HepG2 (cell line): Measurements from ENCODE around the gene COCH. TPM values are rescaled to one million over a fixed set of nuclear protein-coding genes. Genes with fewer than 3 reads are reported as not detected.

Experiments used
- ATAC-seq: fragments of 200-7000 bp; cut with Tn5 transposase; 3 replicates; pipeline ENCODE4 v1.9.1; 2020; ENCODE audit warnings: mild to moderate bottlenecking, moderate library complexity
- BruUV-seq: library from RNA; stranded (reverse); fragments of 400-500 nt; replicated peaks from 2 replicates; lab custom pipeline; 2021; lab: Mats Ljungman, UMichigan
- CTCF ChIA-PET: fragments of 300-600 bp; formaldehyde crosslinking; extraction: SDS; loops from one replicate; lab custom pipeline; 2021; ENCODE audit warnings: low total read pairs, inconsistent platforms, low intra/inter-chr PET ratio; lab: Yijun Ruan, JAX
- POLR2A ChIA-PET: fragments of 350-600 bp; sonication (Branson Sonifier 250); formaldehyde crosslinking; loops from one replicate; lab custom pipeline; 2020; ENCODE audit warnings: antibody characterized with exemption, inconsistent platforms; lab: Yijun Ruan, JAX
- DNase-seq: peaks from one replicate; pipeline ENCODE4 v3.0.0-alpha.2; 2015; ENCODE audit warnings: low spot score
- FAIRE-seq: peaks from 3 replicates; lab custom pipeline; 2011; peaks lifted over from hg19 to GRCh38; lab: Jason Lieb, UNC
- H2AFZ ChIP-seq: one replicate; pipeline ENCODE4 v1.6.1; 2011; ENCODE audit warnings: low read length, inconsistent platforms
- H3K27ac ChIP-seq: fragments of 300-600 bp; 3 replicates; pipeline ENCODE4 v1.8.0; 2011; ENCODE audit warnings: mixed run types, mild to moderate bottlenecking, mixed read lengths, low read length, inconsistent platforms; ENCODE audit not compliant: insufficient read depth; ENCODE audit errors: extremely low read length
- H3K27me3 ChIP-seq, 2 experiments: fragments of 200-600 bp in 1 of 2; 2 replicates in 1 of 2; 3 replicates in 1 of 2; pipeline versions ENCODE4 v1.6.0 to v1.8.0; 2011; ENCODE audit warnings: low read length in 2 of 2, mild to moderate bottlenecking in 2 of 2, moderate library complexity in 2 of 2, inconsistent platforms in 1 of 2; ENCODE audit not compliant: insufficient read depth in 2 of 2, control insufficient read depth in 1 of 2
- H3K36me3 ChIP-seq, 2 experiments: fragments of 200-600 bp in 1 of 2; replicated peaks in 1 of 2; 2 replicates in 1 of 2; 3 replicates in 1 of 2; pipeline versions ENCODE4 v1.5.1 to v1.8.0; 2011; ENCODE audit warnings: low read length in 2 of 2, inconsistent platforms in 1 of 2; ENCODE audit not compliant: insufficient read depth in 2 of 2, control insufficient read depth in 1 of 2
- H3K4me1 ChIP-seq: 2 replicates; pipeline ENCODE4 v1.5.1; 2012; ENCODE audit warnings: low read length, inconsistent platforms; ENCODE audit not compliant: insufficient read depth
- H3K4me2 ChIP-seq: 2 replicates; pipeline ENCODE4 v1.6.0; 2011; ENCODE audit warnings: low read depth, low read length, inconsistent platforms
- H3K4me3 ChIP-seq, 3 experiments: fragments of 200-600 bp in 1 of 3; sonication (generic), shearing (Covaris generic) in 1 of 3; replicated peaks in 1 of 3; 2 replicates each; pipeline ENCODE4 v1.5.1; 2011 to 2016; ENCODE audit warnings: low read length in 3 of 3, inconsistent platforms in 2 of 3, low read depth in 2 of 3, mild to moderate bottlenecking in 2 of 3, control low read depth in 1 of 3, mixed read lengths in 1 of 3; ENCODE audit not compliant: insufficient read depth in 1 of 3
- H3K79me2 ChIP-seq: one replicate; pipeline ENCODE4 v1.6.1; 2011; ENCODE audit warnings: low read length, inconsistent platforms; ENCODE audit not compliant: insufficient read depth
- H3K9ac ChIP-seq: 2 replicates; pipeline ENCODE4 v1.6.0; 2011; ENCODE audit warnings: mild to moderate bottlenecking, low read depth, low read length, inconsistent platforms; ENCODE audit not compliant: insufficient read depth
- H3K9me3 ChIP-seq: 2 replicates; pipeline ENCODE4 v1.5.1; 2012; ENCODE audit warnings: mild to moderate bottlenecking, low read length
- H4K20me1 ChIP-seq: 2 replicates; pipeline ENCODE4 v1.6.0; 2011; ENCODE audit warnings: inconsistent platforms, mild to moderate bottlenecking, low read length, moderate library complexity; ENCODE audit not compliant: insufficient read depth
- CAMTA2 ChIP-seq: sonication (generic); formaldehyde crosslinking; IDR thresholded peaks from 2 replicates; pipeline ENCODE4 v1.4.0; 2020; ENCODE audit warnings: mild to moderate bottlenecking, missing genetic modification reagents, borderline replicate concordance
- CBX5 ChIP-seq: sonication (generic); formaldehyde crosslinking; IDR thresholded peaks from 2 replicates; pipeline ENCODE4 v1.4.0; 2020; ENCODE audit warnings: missing genetic modification reagents, borderline replicate concordance
- FLYWCH1 ChIP-seq: sonication (generic); formaldehyde crosslinking; IDR thresholded peaks from 2 replicates; pipeline ENCODE4 v1.8.1; 2023; ENCODE audit warnings: mild to moderate bottlenecking, missing genetic modification reagents
- HNRNPUL1 ChIP-seq: fragments of 200-400 bp; formaldehyde crosslinking; IDR thresholded peaks from 2 replicates; pipeline ENCODE4 v1.6.1; 2017; ENCODE audit warnings: low read depth, mild to moderate bottlenecking, low read length, moderate library complexity
- JUNB ChIP-seq: sonication (generic); formaldehyde crosslinking; IDR thresholded peaks from 2 replicates; pipeline ENCODE4 v1.8.0; 2022; ENCODE audit warnings: missing genetic modification reagents, mild to moderate bottlenecking, borderline replicate concordance
- KLF13 ChIP-seq: sonication (generic); formaldehyde crosslinking; IDR thresholded peaks from 2 replicates; pipeline ENCODE4 v1.4.0; 2020; ENCODE audit warnings: mild to moderate bottlenecking, missing genetic modification reagents
- MEF2D ChIP-seq: sonication (generic); formaldehyde crosslinking; IDR thresholded peaks from 2 replicates; pipeline ENCODE4 v1.5.1; 2020; ENCODE audit warnings: mild to moderate bottlenecking, missing genetic modification reagents
- NR1H2 ChIP-seq: sonication (generic); formaldehyde crosslinking; IDR thresholded peaks from 2 replicates; pipeline ENCODE4 v1.8.1; 2022; ENCODE audit warnings: low read depth, missing genetic modification reagents, borderline replicate concordance
- SMAD1 ChIP-seq: sonication (generic); formaldehyde crosslinking; IDR thresholded peaks from 2 replicates; pipeline ENCODE4 v1.4.0; 2020; ENCODE audit warnings: missing genetic modification reagents, low read depth, mild to moderate bottlenecking, borderline replicate concordance
- TEAD3 ChIP-seq: optimal IDR thresholded peaks from 2 replicates; pipeline ENCODE3; 2016; ENCODE audit warnings: borderline replicate concordance
- ZNF101 ChIP-seq: sonication (generic); formaldehyde crosslinking; IDR thresholded peaks from 2 replicates; pipeline ENCODE4 v1.4.0; 2020; ENCODE audit warnings: mild to moderate bottlenecking, low read depth, missing genetic modification reagents, borderline replicate concordance
- WGBS: methylation state at CpG from one replicate; pipeline ENCODE4 v1.1.6; 2017; ENCODE audit warnings: low lambda C conversion rate; 5-methylcytosine and 5-hydroxymethylcytosine counted together
- in situ Hi-C: cut with HindIII; loops from 2 replicates; pipeline ENCODE4 v1.10.0; 2017; ENCODE audit warnings: low pct_unique_long_range_greater_than_20kb; ENCODE audit not compliant: extremely low pct_ligation_motif_present
- intact Hi-C: fragments of 100-400 bp; cut with micrococcal nuclease; formaldehyde crosslinking; loops from one replicate; pipeline ENCODE4 v1.10.0; 2022; ENCODE audit not compliant: unreplicated experiment
- polyA plus RNA-seq, 8 experiments: library from polyadenylated mRNA; depleted of rRNA in 3 of 8; stranded (reverse) in 7 of 8; unstranded in 1 of 8; fragments of >200 nt; fragmentation: Illumina TruSeq in 4 of 8; extraction: Trizol in 4 of 8; gene quantifications; 2 replicates each; pipeline versions ENCODE4 v1.2.1 to v1.2.3, GENCODE V29; 2011 to 2016; ENCODE audit warnings: low read depth in 4 of 8, missing spikeins in 1 of 8, mixed read lengths in 1 of 8; ENCODE audit not compliant: insufficient read depth in 1 of 8
- total RNA-seq, 5 experiments: library from RNA; depleted of rRNA; stranded (reverse); fragments of >200 nt; fragmentation: Illumina TruSeq; extraction: Trizol; gene quantifications; 2 replicates each; pipeline ENCODE4 v1.2.3, GENCODE V29; 2016; ENCODE audit warnings: low read depth in 1 of 5
- TF ChIP-seq, protein P1 (sequence below): IDR thresholded peaks from 2 replicates; pipeline ENCODE4 v1.6.1; 2016; ENCODE audit warnings: missing biosample characterization, missing genetic modification reagents, low read depth
- TF ChIP-seq, protein P2 (sequence below): sonication (generic); formaldehyde crosslinking; IDR thresholded peaks from 2 replicates; pipeline ENCODE4 v1.8.0; 2022; ENCODE audit warnings: mild to moderate bottlenecking, missing genetic modification reagents, borderline replicate concordance
- TF ChIP-seq, protein P3 (sequence below): sonication (generic); formaldehyde crosslinking; IDR thresholded peaks from 2 replicates; pipeline ENCODE4 v1.8.0; 2022; ENCODE audit warnings: missing genetic modification reagents, mild to moderate bottlenecking, moderate library complexity, borderline replicate concordance
- TF ChIP-seq, protein P4 (sequence below): sonication (generic); formaldehyde crosslinking; IDR thresholded peaks from 2 replicates; pipeline ENCODE4 v1.4.0; 2020; ENCODE audit warnings: missing genetic modification reagents
- TF ChIP-seq, protein P5 (sequence below): sonication (generic); formaldehyde crosslinking; IDR thresholded peaks from 2 replicates; pipeline ENCODE4 v1.4.0; 2020; ENCODE audit warnings: missing genetic modification reagents

The COCH gene
- total and polyA plus RNA-seq, 2 of the 13 experiments (the other 11 are each of a cell fraction or from before 2014, with no cell fraction given) = 78.2 to 79.3 TPM

DNA sequence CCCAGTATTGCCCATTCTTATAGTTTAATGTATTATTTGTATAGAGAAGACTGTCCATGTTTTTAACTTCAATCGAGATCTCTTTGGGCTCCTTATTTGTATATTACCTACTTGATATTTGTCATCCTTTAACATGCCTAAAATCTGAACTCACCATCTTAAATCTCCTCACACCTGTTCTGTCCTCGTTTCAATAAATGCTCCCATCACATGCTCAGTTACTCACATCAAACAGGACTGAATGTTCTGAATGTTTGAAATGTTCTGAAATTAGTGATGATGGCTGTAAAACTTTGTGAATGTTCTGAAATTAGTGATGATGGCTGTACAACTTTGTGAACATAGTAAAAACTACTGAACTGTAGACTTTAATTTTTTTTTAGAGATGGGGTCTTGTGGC is 34.5 kb downstream of the COCH start:
- H3K9ac ChIP-seq = no peak overlapping the region
- peaks cover 35 to 83% of the 10 kb centered on the region in 2 experiments for H3K36me3 ChIP-seq
- no TSS peak for BruUV-seq
- H2AFZ ChIP-seq = no peak overlapping the region
- in situ Hi-C loops (no loop called here), intact Hi-C loops (no loop called here)
- FAIRE-seq (no peak), DNase-seq (no peak), ATAC-seq (no peak)
- WGBS = 92% methylated on average over 2 of the region's 2 CpGs
- H3K79me2 ChIP-seq = no peaks in the 10 kb centered on the region
- POLR2A ChIA-PET = no interaction called here
- H3K27me3 ChIP-seq = no peaks in the 10 kb centered on the region
- H4K20me1 ChIP-seq = no peaks in the 10 kb centered on the region; the same call in 1 of the 2 replicates
- no peaks in the 10 kb centered on the region for H3K9me3 ChIP-seq
- CTCF ChIA-PET = no interaction called here
- H3K4me3 ChIP-seq = no peak overlapping the region
- H3K4me1 ChIP-seq = peaks cover 6% of the 10 kb centered on the region
- no peak overlapping the region for H3K27ac ChIP-seq
- H3K4me2 ChIP-seq = no peak overlapping the region
- no peak for TF ChIP-seq HNRNPUL1
- TF ChIP-seq NR1H2 = no peak
- TF ChIP-seq FLYWCH1 (CRISPR knock-in tag) = no peak
- TF ChIP-seq, protein P1, sequence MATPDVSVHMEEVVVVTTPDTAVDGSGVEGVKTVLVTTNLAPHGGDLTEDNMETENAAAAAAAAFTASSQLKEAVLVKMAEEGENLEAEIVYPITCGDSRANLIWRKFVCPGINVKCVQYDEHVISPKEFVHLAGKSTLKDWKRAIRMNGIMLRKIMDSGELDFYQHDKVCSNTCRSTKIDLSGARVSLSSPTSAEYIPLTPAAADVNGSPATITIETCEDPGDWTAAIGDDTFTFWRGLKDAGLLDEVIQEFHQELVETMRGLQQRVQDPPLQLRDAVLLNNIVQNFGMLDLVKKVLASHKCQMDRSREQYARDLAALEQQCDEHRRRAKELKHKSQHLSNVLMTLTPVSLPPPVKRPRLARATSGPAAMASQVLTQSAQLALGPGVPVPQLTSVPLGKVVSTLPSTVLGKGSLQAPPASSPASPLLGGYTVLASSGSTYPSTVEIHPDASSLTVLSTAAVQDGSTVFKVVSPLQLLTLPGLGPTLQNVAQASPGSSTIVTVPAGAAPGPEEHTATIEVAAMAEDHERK (CRISPR knock-in tag) = no peak
- TF ChIP-seq CBX5 = no peak
- TF ChIP-seq KLF13 (CRISPR knock-in tag) = no peak
- TF ChIP-seq TEAD3 (CRISPR knock-in tag) = no peak
- TF ChIP-seq, protein P2, sequence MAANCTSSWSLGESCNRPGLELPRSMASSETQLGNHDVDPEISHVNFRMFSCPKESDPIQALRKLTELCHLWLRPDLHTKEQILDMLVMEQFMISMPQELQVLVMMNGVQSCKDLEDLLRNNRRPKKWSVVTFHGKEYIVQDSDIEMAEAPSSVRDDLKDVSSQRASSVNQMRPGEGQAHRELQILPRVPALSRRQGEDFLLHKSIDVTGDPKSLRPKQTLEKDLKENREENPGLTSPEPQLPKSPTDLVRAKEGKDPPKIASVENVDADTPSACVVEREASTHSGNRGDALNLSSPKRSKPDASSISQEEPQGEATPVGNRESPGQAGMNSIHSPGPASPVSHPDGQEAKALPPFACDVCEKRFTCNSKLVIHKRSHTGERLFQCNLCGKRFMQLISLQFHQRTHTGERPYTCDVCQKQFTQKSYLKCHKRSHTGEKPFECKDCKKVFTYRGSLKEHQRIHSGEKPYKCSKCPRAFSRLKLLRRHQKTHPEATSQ (CRISPR knock-in tag) = no peak
- no peak for TF ChIP-seq MEF2D (CRISPR knock-in tag)
- no peak for TF ChIP-seq SMAD1 (CRISPR knock-in tag)
- TF ChIP-seq CAMTA2 (CRISPR knock-in tag) = no peak
- TF ChIP-seq, protein P3, sequence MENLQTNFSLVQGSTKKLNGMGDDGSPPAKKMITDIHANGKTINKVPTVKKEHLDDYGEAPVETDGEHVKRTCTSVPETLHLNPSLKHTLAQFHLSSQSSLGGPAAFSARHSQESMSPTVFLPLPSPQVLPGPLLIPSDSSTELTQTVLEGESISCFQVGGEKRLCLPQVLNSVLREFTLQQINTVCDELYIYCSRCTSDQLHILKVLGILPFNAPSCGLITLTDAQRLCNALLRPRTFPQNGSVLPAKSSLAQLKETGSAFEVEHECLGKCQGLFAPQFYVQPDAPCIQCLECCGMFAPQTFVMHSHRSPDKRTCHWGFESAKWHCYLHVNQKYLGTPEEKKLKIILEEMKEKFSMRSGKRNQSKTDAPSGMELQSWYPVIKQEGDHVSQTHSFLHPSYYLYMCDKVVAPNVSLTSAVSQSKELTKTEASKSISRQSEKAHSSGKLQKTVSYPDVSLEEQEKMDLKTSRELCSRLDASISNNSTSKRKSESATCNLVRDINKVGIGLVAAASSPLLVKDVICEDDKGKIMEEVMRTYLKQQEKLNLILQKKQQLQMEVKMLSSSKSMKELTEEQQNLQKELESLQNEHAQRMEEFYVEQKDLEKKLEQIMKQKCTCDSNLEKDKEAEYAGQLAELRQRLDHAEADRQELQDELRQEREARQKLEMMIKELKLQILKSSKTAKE (CRISPR knock-in tag) = no peak
- TF ChIP-seq, protein P4, sequence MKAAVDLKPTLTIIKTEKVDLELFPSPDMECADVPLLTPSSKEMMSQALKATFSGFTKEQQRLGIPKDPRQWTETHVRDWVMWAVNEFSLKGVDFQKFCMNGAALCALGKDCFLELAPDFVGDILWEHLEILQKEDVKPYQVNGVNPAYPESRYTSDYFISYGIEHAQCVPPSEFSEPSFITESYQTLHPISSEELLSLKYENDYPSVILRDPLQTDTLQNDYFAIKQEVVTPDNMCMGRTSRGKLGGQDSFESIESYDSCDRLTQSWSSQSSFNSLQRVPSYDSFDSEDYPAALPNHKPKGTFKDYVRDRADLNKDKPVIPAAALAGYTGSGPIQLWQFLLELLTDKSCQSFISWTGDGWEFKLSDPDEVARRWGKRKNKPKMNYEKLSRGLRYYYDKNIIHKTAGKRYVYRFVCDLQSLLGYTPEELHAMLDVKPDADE (CRISPR knock-in tag) = no peak
- no peak for TF ChIP-seq JUNB
- TF ChIP-seq, protein P5, sequence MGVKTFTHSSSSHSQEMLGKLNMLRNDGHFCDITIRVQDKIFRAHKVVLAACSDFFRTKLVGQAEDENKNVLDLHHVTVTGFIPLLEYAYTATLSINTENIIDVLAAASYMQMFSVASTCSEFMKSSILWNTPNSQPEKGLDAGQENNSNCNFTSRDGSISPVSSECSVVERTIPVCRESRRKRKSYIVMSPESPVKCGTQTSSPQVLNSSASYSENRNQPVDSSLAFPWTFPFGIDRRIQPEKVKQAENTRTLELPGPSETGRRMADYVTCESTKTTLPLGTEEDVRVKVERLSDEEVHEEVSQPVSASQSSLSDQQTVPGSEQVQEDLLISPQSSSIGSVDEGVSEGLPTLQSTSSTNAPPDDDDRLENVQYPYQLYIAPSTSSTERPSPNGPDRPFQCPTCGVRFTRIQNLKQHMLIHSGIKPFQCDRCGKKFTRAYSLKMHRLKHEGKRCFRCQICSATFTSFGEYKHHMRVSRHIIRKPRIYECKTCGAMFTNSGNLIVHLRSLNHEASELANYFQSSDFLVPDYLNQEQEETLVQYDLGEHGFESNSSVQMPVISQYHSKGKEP (CRISPR knock-in tag) = no peak
- TF ChIP-seq ZNF101 = no peak
